ENCODE measurements around the gene EPB41L4A. TPM values are rescaled to one million over a fixed set of nuclear protein-coding genes. Genes with fewer than 3 reads are reported as not detected.

EPB41L4A gene
- total RNA-seq, 1 experiment from 2014 or later = 0.87 TPM

DNA sequence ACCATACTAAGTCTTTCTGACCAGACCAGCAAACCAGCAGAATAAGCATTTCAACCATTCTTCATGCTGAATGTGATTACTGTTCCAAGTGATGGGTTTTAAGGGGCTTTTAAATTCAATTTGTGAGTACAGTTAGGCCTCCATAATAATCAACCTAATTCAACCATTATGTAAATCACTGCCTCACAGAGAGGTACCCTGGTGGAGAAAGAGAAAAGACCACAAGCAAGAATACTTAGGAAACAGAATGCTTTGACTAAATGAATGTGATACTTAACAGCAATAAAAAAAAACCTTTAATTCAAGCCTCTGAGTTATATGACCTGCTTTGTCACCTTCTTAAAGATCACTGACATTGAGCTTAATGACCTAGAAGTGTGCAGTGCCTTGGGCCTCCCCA is 162.1 kb downstream of the EPB41L4A start:
- no peaks in the 10 kb centered on the region for H3K36me3 ChIP-seq (ENCODE audit: control insufficient read depth, insufficient read depth, low read length)
- H3K27me3 ChIP-seq (ENCODE audit: control insufficient read depth, insufficient read depth, low read length) = no peaks in the 10 kb centered on the region; the same call in 1 of the 2 replicates
- TF ChIP-seq POLR2AphosphoS5 (IDR thresholded peaks at IDR 0.05; ENCODE audit: low read depth, low read length) = no peak
- TF ChIP-seq, protein P1, sequence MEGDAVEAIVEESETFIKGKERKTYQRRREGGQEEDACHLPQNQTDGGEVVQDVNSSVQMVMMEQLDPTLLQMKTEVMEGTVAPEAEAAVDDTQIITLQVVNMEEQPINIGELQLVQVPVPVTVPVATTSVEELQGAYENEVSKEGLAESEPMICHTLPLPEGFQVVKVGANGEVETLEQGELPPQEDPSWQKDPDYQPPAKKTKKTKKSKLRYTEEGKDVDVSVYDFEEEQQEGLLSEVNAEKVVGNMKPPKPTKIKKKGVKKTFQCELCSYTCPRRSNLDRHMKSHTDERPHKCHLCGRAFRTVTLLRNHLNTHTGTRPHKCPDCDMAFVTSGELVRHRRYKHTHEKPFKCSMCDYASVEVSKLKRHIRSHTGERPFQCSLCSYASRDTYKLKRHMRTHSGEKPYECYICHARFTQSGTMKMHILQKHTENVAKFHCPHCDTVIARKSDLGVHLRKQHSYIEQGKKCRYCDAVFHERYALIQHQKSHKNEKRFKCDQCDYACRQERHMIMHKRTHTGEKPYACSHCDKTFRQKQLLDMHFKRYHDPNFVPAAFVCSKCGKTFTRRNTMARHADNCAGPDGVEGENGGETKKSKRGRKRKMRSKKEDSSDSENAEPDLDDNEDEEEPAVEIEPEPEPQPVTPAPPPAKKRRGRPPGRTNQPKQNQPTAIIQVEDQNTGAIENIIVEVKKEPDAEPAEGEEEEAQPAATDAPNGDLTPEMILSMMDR (IDR thresholded peaks at IDR 0.05) = no peak
- no peak for TF ChIP-seq TCF7L2 (IDR thresholded peaks at IDR 0.05; ENCODE audit: low read depth, low read length)
- H3K9me3 ChIP-seq (ENCODE audit: control insufficient read depth, insufficient read depth, low read depth, low read length) = no peaks in the 10 kb centered on the region
- H3K4me1 ChIP-seq (ENCODE audit: control insufficient read depth, insufficient read depth, low read length) = no peaks in the 10 kb centered on the region
- in situ Hi-C loops (cut with HindIII; ENCODE audit: low pct_unique_long_range_greater_than_20kb, low sequenced_read_pairs) = no loop called here
- ChIA-PET CTCF (no interaction called here), POLR2A (no interaction called here)
- ATAC-seq = no peak
- intact Hi-C loops (cut with micrococcal nuclease; ENCODE audit: unreplicated experiment) = no loop called here
- no peak overlapping the region for H3K4me3 ChIP-seq (ENCODE audit: low read depth in 2 of 2, low read length in 2 of 2)
- H3K27ac ChIP-seq (ENCODE audit: low read length) = no peak overlapping the region
- no peak for DNase-seq (ENCODE audit: low read depth, low spot score)
- BruUV-seq (replicated peaks) = no TSS peak

DNA sequence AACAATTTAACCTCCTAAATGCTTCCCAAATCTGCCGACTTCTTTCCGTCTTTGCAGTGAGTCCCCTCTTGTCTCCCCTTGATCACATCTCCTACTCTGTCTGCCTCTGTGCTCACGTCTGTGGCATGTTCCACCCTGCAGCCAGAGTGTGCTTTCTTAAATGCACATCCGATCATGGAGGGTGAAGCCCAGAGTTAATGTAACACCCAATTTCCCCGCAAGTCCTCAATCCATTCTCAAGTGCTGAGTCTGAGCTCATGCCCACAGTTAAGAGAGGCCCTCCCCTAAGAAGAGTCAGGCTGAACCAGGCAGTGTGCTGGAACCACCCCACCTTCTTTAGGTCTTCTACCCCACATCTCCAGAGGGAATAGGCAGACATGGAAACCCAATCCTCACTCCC is 164.8 kb downstream of the EPB41L4A start:
- no TSS peak for BruUV-seq (replicated peaks)
- no peak for ATAC-seq
- no peaks in the 10 kb centered on the region for H3K4me1 ChIP-seq (ENCODE audit: control insufficient read depth, insufficient read depth, low read length)
- H3K36me3 ChIP-seq (ENCODE audit: control insufficient read depth, insufficient read depth, low read length) = no peaks in the 10 kb centered on the region
- H3K4me3 ChIP-seq (ENCODE audit: low read depth in 2 of 2, low read length in 2 of 2) = no peak overlapping the region
- intact Hi-C loops (cut with micrococcal nuclease; ENCODE audit: unreplicated experiment) = no loop called here
- in situ Hi-C loops (cut with HindIII; ENCODE audit: low pct_unique_long_range_greater_than_20kb, low sequenced_read_pairs) = no loop called here
- ChIA-PET POLR2A (no interaction called here), CTCF (no interaction called here)
- DNase-seq (ENCODE audit: low read depth, low spot score) = no peak
- TF ChIP-seq SIN3A (IDR thresholded peaks at IDR 0.05; ENCODE audit: borderline replicate concordance, insufficient read depth, low read depth, low read length) (no peak), POLR2AphosphoS5 (IDR thresholded peaks at IDR 0.05; ENCODE audit: low read depth, low read length) (no peak), TCF7L2 (IDR thresholded peaks at IDR 0.05; ENCODE audit: low read depth, low read length) (no peak)
- TF ChIP-seq, protein P1 (IDR thresholded peaks at IDR 0.05) = no peak
- TF ChIP-seq, protein P2, sequence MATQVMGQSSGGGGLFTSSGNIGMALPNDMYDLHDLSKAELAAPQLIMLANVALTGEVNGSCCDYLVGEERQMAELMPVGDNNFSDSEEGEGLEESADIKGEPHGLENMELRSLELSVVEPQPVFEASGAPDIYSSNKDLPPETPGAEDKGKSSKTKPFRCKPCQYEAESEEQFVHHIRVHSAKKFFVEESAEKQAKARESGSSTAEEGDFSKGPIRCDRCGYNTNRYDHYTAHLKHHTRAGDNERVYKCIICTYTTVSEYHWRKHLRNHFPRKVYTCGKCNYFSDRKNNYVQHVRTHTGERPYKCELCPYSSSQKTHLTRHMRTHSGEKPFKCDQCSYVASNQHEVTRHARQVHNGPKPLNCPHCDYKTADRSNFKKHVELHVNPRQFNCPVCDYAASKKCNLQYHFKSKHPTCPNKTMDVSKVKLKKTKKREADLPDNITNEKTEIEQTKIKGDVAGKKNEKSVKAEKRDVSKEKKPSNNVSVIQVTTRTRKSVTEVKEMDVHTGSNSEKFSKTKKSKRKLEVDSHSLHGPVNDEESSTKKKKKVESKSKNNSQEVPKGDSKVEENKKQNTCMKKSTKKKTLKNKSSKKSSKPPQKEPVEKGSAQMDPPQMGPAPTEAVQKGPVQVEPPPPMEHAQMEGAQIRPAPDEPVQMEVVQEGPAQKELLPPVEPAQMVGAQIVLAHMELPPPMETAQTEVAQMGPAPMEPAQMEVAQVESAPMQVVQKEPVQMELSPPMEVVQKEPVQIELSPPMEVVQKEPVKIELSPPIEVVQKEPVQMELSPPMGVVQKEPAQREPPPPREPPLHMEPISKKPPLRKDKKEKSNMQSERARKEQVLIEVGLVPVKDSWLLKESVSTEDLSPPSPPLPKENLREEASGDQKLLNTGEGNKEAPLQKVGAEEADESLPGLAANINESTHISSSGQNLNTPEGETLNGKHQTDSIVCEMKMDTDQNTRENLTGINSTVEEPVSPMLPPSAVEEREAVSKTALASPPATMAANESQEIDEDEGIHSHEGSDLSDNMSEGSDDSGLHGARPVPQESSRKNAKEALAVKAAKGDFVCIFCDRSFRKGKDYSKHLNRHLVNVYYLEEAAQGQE (IDR thresholded peaks at IDR 0.05; ENCODE audit: insufficient read depth in 1 of 2, low read depth in 2 of 2, low read length in 1 of 2) = no peak
- no peaks in the 10 kb centered on the region; the same call in 1 of the 2 replicates for H3K27me3 ChIP-seq (ENCODE audit: control insufficient read depth, insufficient read depth, low read length)
- no peak overlapping the region for H3K27ac ChIP-seq (ENCODE audit: low read length)
- H3K9me3 ChIP-seq (ENCODE audit: control insufficient read depth, insufficient read depth, low read depth, low read length) = no peaks in the 10 kb centered on the region
